Immature natural killer cell (primary cell): ENCODE data around the gene CKAP2. TPM values are rescaled to one million over a fixed set of nuclear protein-coding genes. Genes with fewer than 3 reads are reported as not detected.
"Not testable (repeated sequence)": the region's sequence is repeated elsewhere in the genome, so short reads cannot be mapped to it uniquely, and the experiment has no call there.

Experiments used
- DNase-seq, 3 donors: peaks; one replicate each; pipeline ENCODE4 v3.0.0; 2022; ENCODE audit warnings: mixed read lengths in 1 of 3
- H3K27ac Mint-ChIP-seq, 6 donors: one replicate each; pipeline ENCODE4 v1.8.0; 2020; ENCODE audit warnings: mixed read lengths in 6 of 6, mild to moderate bottlenecking in 5 of 6, inconsistent platforms in 4 of 6, moderate library complexity in 3 of 6
- H3K27me3 Mint-ChIP-seq, 3 donors: one replicate each; pipeline ENCODE4 v1.8.0; 2020 to 2021; ENCODE audit warnings: low read depth in 3 of 3, mild to moderate bottlenecking in 3 of 3, mixed read lengths in 3 of 3, moderate library complexity in 3 of 3, inconsistent platforms in 1 of 3
- H3K36me3 Mint-ChIP-seq, 3 donors: one replicate each; pipeline ENCODE4 v1.8.0; 2020; ENCODE audit warnings: mixed read lengths in 3 of 3, inconsistent platforms in 2 of 3, mild to moderate bottlenecking in 2 of 3
- H3K4me1 Mint-ChIP-seq, 2 donors: one replicate each; pipeline ENCODE4 v1.8.0; 2020; ENCODE audit warnings: inconsistent platforms in 2 of 2, mild to moderate bottlenecking in 2 of 2, mixed read lengths in 2 of 2, moderate library complexity in 1 of 2
- H3K4me3 Mint-ChIP-seq, 5 donors: one replicate each; pipeline ENCODE4 v1.8.0; 2020; ENCODE audit warnings: mild to moderate bottlenecking in 5 of 5, mixed read lengths in 5 of 5, inconsistent platforms in 3 of 5, moderate library complexity in 3 of 5
- H3K9me3 Mint-ChIP-seq, 6 donors: one replicate each; pipeline ENCODE4 v1.8.0; 2020; ENCODE audit warnings: mild to moderate bottlenecking in 6 of 6, mixed read lengths in 6 of 6, inconsistent platforms in 4 of 6, moderate library complexity in 3 of 6
- polyA plus RNA-seq, 3 donors: library from polyadenylated mRNA; unstranded; fragments of 300-500 nt; fragmentation: Illumina TruSeq; gene quantifications; one replicate each; pipeline ENCODE4 v1.2.3, GENCODE V29; 2021

Gene CKAP2
- polyA plus RNA-seq, 3 donors from 2014 or later = 3.8 to 7.2 (median 5.0) TPM

DNA sequence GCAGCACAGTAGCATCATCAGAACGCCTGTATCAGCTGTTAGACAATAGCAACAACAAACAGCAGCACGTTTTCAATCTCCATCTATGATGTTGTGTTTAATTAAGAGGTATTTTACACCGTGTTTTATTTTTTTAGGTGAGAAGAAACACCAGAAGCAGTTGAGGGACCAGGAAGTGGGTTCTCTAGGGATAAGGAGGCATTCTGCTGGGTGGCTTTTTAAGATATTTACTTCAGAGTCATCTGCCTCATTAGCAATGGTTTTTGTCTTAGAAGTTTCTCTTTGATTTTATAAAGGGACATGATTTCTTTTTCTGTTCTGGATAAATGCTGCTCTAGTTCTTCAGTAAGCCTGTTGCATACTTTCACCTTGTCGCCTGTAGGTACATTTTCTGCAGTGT lies 8.2 kb downstream of the CKAP2 start:
- Mint-ChIP-seq H3K36me3 (peaks cover 18 to 33% (median 22%) of the 10 kb centered on the region in 3 donors), H3K27me3 (no peaks in the 10 kb centered on the region), H3K27ac (peak overlapping the region in 1 of 6 donors; percentile 40), H3K4me3 (no peak overlapping the region), H3K9me3 (no peaks in the 10 kb centered on the region), H3K4me1 (peaks cover 3 to 4% of the 10 kb centered on the region in 2 donors)
- DNase-seq = no peak

DNA sequence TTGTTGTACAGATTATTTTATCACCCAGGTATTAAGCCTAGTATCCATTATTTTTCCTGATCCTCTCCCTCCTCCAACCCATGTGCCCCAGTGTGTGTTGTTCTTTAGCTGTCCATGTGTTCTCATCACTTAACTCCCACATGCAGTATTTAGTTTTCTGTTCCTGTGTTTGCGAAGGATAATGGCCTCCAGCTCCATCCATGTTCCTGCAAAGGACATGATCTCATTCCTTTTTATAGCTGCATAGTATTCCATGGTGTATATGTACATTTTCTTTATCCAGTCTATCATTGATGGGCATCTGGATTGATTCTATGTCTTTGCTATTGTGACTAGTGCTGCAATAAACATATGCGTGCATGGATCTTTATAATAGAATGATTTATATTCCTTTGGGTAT lies 13.2 kb downstream of the CKAP2 start:
- not testable (repeated sequence) for H3K27ac Mint-ChIP-seq, DNase-seq, H3K9me3 Mint-ChIP-seq, H3K4me1 Mint-ChIP-seq, H3K27me3 Mint-ChIP-seq, H3K4me3 Mint-ChIP-seq
- H3K36me3 Mint-ChIP-seq = peaks cover 17 to 28% (median 21%) of the 10 kb centered on the region in 3 donors

- not testable (repeated sequence) for H3K36me3 Mint-ChIP-seq, DNase-seq, H3K27ac Mint-ChIP-seq, H3K9me3 Mint-ChIP-seq, H3K4me3 Mint-ChIP-seq, H3K4me1 Mint-ChIP-seq, H3K27me3 Mint-ChIP-seq
These were observed 25.6 kb downstream of the CKAP2 start for GRCh38 chr13:52480677-52481428.

- H3K27me3 Mint-ChIP-seq, H3K4me1 Mint-ChIP-seq, H3K27ac Mint-ChIP-seq, H3K36me3 Mint-ChIP-seq, H3K9me3 Mint-ChIP-seq, H3K4me3 Mint-ChIP-seq, DNase-seq: not testable (repeated sequence)
These were observed 31.8 kb downstream of the CKAP2 start for GRCh38 chr13:52487078-52487477.

- not testable (repeated sequence) for DNase-seq, H3K4me3 Mint-ChIP-seq, H3K27me3 Mint-ChIP-seq, H3K4me1 Mint-ChIP-seq, H3K9me3 Mint-ChIP-seq, H3K27ac Mint-ChIP-seq, H3K36me3 Mint-ChIP-seq
These were observed 33.5 kb downstream of the CKAP2 start for GRCh38 chr13:52488763-52489162.

DNA sequence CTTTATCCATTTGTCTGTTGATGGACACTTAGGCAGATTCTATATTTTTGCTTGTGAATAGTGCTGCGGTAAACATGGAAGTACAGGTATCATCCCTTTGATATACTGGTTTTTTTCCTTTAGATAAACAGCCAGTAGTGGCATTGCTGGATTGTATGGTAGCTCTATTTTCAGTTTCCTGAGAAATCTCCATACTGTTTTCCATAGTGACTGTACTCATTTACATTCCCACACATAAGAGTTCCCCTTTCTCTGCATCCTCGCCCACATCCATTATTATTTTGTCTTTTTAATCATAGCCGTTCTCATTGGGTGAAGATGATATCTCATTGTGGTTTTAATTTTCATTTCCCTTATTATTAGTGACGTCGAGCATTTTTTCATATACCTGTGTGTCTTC lies 35.7 kb downstream of the CKAP2 start:
- DNase-seq, H3K36me3 Mint-ChIP-seq, H3K27ac Mint-ChIP-seq, H3K4me3 Mint-ChIP-seq, H3K27me3 Mint-ChIP-seq, H3K9me3 Mint-ChIP-seq, H3K4me1 Mint-ChIP-seq: not testable (repeated sequence)

- not testable (repeated sequence) for H3K27ac Mint-ChIP-seq, DNase-seq, H3K9me3 Mint-ChIP-seq, H3K36me3 Mint-ChIP-seq, H3K27me3 Mint-ChIP-seq, H3K4me3 Mint-ChIP-seq
- peaks cover 3 to 11% of the 10 kb centered on the region in 2 donors for H3K4me1 Mint-ChIP-seq
These were observed 39.0 kb downstream of the CKAP2 start for GRCh38 chr13:52494241-52494640.

DNA sequence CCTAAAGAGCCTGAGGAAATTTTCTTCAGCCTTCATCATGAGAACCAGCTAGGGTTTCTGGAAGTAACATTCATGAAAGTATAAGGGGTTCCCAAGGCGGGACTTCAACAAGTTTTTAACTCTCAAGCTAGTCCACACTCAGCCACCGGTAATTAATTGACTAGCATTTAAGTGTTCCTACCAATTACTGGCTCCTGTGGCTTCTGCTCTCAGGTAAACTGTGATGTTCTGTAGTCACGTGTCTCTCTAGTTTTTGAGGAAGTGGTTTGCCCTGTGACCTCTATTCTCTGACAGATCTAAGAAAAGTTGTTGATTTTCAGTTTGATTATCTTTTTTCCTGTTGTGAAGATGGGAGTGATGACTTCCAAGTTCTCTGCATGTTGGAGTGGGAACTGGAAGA lies 42.7 kb downstream of the CKAP2 start:
- H3K27me3 Mint-ChIP-seq, H3K4me3 Mint-ChIP-seq: not testable (repeated sequence)

GRCh38 chr13:52502277-52502676 lies 47.0 kb downstream of the CKAP2 start:
- H3K4me3 Mint-ChIP-seq, H3K27ac Mint-ChIP-seq, H3K27me3 Mint-ChIP-seq, H3K36me3 Mint-ChIP-seq, DNase-seq: not testable (repeated sequence)
- Mint-ChIP-seq H3K9me3 (peaks cover 7 to 18% (median 11%) of the 10 kb centered on the region in 6 donors), H3K4me1 (peaks cover 3 to 11% of the 10 kb centered on the region in 2 donors)

More for the DNA sequence above, 42.7 kb downstream of the CKAP2 start:
- H3K27ac Mint-ChIP-seq, DNase-seq, H3K36me3 Mint-ChIP-seq: not testable (repeated sequence)
- peaks cover 3 to 11% of the 10 kb centered on the region in 2 donors for H3K4me1 Mint-ChIP-seq
- H3K9me3 Mint-ChIP-seq = peaks cover 6 to 11% (median 8%) of the 10 kb centered on the region in 6 donors

- not testable (repeated sequence) for H3K27me3 Mint-ChIP-seq, H3K4me3 Mint-ChIP-seq
These were observed 50.6 kb downstream of the CKAP2 start for GRCh38 chr13:52505843-52506242.

GRCh38 chr13:52509532-52509931 lies 54.3 kb downstream of the CKAP2 start:
- H3K27me3 Mint-ChIP-seq, H3K36me3 Mint-ChIP-seq, H3K27ac Mint-ChIP-seq, H3K9me3 Mint-ChIP-seq, DNase-seq, H3K4me3 Mint-ChIP-seq, H3K4me1 Mint-ChIP-seq: not testable (repeated sequence)

More at GRCh38 chr13:52505843-52506242, 50.6 kb downstream of the CKAP2 start:
- not testable (repeated sequence) for H3K27ac Mint-ChIP-seq, H3K36me3 Mint-ChIP-seq, H3K4me1 Mint-ChIP-seq, DNase-seq
- peaks cover 8 to 18% (median 11%) of the 10 kb centered on the region in 6 donors for H3K9me3 Mint-ChIP-seq

- not testable (repeated sequence) for H3K4me1 Mint-ChIP-seq, H3K4me3 Mint-ChIP-seq, H3K27ac Mint-ChIP-seq, H3K27me3 Mint-ChIP-seq, H3K36me3 Mint-ChIP-seq, DNase-seq, H3K9me3 Mint-ChIP-seq
These were observed 55.0 kb downstream of the CKAP2 start for GRCh38 chr13:52510221-52510797.

- DNase-seq, H3K36me3 Mint-ChIP-seq, H3K27me3 Mint-ChIP-seq: not testable (repeated sequence)
These were observed 56.3 kb downstream of the CKAP2 start for GRCh38 chr13:52511598-52511997.

DNA sequence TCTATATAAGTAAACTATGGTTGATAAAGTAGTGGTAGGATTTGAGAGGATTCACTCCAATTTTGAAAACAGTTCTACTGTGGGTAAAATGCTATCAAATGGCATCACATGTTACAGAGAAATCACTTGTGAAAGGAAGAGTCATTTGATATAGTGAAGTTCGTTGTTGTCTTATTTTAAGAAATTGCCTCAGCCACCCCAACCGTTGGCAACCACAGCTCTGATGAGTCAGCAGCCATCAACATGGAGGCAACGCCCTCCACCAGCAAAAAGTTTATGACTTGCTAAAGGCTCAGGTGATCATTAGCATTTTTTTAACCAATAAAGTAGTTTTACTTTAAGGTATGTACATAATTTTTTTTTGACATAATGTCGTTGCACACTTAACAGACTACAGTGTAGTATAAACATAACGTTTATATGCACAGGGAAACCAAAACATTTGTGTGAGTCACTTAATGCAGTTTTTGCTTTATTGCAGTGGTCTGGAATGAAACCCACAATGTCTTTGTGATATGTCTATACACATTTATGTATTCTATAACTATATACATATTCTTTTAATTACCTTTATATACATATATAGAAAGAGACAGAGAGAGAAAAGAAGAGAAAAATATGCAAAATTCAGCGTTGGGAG lies 58.8 kb downstream of the CKAP2 start:
- H3K4me1 Mint-ChIP-seq, H3K36me3 Mint-ChIP-seq, H3K4me3 Mint-ChIP-seq, H3K27me3 Mint-ChIP-seq, H3K27ac Mint-ChIP-seq, H3K9me3 Mint-ChIP-seq: not testable (repeated sequence)
- peak in 1 of 3 donors; percentile 4 for DNase-seq

More at GRCh38 chr13:52511598-52511997, 56.3 kb downstream of the CKAP2 start:
- H3K4me3 Mint-ChIP-seq, H3K9me3 Mint-ChIP-seq, H3K4me1 Mint-ChIP-seq, H3K27ac Mint-ChIP-seq: not testable (repeated sequence)
